Panc1 (cell line): ENCODE results near the gene CKAP2L.

Experiments
- POLR2AphosphoS5 ChIP-seq: IDR thresholded peaks from 2 replicates; pipeline ENCODE4 v1.6.1; 2012; ENCODE audit warnings: mild to moderate bottlenecking, low read depth, low read length, moderate library complexity
- SIN3A ChIP-seq: IDR thresholded peaks from 2 replicates; pipeline ENCODE4 v1.6.1; 2012; ENCODE audit warnings: low read depth, mild to moderate bottlenecking, low read length, moderate library complexity, borderline replicate concordance; ENCODE audit not compliant: insufficient read depth
- TF ChIP-seq, protein P1 (sequence below): fragments of 450-650 bp; IDR thresholded peaks from 2 replicates; pipeline ENCODE4 v1.5.1; 2017; ENCODE audit warnings: mild to moderate bottlenecking
- TF ChIP-seq, protein P2 (sequence below), 2 experiments: IDR thresholded peaks; 2 replicates each; pipeline ENCODE4 v1.6.1; 2011 to 2012; ENCODE audit warnings: low read depth in 2 of 2, control low read depth in 1 of 2, low read length in 1 of 2, mild to moderate bottlenecking in 1 of 2, moderate library complexity in 1 of 2; ENCODE audit not compliant: insufficient read depth in 1 of 2

DNA sequence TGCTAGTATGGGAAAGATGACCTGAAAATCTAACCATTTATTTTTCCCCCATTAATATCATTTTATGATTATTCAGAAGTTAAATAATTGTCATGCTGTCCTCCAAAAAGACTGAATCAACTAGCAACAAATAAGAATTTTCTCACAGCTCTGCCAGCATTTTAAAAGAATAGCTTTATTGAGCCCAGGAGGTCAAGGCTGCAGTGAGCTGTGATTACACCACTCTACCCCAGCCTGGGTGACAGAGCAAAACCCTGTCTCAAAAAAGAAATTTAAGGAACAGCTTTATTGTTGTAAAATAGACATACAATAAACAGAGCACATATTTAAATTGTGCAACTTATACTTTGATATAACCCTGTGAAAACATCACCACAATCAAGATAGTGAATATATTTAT lies 44.7 kb upstream of the CKAP2L start:
- TF ChIP-seq, protein P1, sequence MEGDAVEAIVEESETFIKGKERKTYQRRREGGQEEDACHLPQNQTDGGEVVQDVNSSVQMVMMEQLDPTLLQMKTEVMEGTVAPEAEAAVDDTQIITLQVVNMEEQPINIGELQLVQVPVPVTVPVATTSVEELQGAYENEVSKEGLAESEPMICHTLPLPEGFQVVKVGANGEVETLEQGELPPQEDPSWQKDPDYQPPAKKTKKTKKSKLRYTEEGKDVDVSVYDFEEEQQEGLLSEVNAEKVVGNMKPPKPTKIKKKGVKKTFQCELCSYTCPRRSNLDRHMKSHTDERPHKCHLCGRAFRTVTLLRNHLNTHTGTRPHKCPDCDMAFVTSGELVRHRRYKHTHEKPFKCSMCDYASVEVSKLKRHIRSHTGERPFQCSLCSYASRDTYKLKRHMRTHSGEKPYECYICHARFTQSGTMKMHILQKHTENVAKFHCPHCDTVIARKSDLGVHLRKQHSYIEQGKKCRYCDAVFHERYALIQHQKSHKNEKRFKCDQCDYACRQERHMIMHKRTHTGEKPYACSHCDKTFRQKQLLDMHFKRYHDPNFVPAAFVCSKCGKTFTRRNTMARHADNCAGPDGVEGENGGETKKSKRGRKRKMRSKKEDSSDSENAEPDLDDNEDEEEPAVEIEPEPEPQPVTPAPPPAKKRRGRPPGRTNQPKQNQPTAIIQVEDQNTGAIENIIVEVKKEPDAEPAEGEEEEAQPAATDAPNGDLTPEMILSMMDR, result no peak
- no peak for TF ChIP-seq SIN3A
- TF ChIP-seq, protein P2, sequence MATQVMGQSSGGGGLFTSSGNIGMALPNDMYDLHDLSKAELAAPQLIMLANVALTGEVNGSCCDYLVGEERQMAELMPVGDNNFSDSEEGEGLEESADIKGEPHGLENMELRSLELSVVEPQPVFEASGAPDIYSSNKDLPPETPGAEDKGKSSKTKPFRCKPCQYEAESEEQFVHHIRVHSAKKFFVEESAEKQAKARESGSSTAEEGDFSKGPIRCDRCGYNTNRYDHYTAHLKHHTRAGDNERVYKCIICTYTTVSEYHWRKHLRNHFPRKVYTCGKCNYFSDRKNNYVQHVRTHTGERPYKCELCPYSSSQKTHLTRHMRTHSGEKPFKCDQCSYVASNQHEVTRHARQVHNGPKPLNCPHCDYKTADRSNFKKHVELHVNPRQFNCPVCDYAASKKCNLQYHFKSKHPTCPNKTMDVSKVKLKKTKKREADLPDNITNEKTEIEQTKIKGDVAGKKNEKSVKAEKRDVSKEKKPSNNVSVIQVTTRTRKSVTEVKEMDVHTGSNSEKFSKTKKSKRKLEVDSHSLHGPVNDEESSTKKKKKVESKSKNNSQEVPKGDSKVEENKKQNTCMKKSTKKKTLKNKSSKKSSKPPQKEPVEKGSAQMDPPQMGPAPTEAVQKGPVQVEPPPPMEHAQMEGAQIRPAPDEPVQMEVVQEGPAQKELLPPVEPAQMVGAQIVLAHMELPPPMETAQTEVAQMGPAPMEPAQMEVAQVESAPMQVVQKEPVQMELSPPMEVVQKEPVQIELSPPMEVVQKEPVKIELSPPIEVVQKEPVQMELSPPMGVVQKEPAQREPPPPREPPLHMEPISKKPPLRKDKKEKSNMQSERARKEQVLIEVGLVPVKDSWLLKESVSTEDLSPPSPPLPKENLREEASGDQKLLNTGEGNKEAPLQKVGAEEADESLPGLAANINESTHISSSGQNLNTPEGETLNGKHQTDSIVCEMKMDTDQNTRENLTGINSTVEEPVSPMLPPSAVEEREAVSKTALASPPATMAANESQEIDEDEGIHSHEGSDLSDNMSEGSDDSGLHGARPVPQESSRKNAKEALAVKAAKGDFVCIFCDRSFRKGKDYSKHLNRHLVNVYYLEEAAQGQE (IDR thresholded peaks at IDR 0.05; ENCODE audit: insufficient read depth in 1 of 2, low read depth in 2 of 2, low read length in 1 of 2), result no peak
- TF ChIP-seq POLR2AphosphoS5, result no peak
